ENCODE results near the gene RELN.

Gene RELN

GRCh38 chr7:103613655-103614642 is 375.5 kb downstream of the RELN start:
- peak; percentile 60 for DNase-seq

GRCh38 chr7:103609778-103610177 is 379.7 kb downstream of the RELN start:
- no peak for DNase-seq

DNA sequence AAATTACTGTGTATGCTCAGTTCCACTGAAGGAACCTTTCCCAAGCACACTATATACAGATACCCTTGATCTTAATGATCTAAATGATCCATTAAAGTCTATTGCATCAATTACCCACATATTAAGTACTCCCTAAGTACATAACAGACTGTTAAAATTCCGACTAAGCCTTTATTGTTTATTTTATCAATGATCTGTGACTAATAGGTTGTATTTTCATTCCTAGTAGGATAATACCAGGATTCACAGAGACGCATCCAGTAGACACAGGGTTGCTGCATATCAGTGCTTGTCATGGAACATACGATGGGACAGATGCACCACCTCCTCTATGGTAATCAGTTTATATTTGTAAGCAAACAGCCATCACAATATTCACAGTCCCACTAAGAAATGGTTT is 383.8 kb downstream of the RELN start:
- DNase-seq, result peak; percentile 37

GRCh38 chr7:103598326-103598905 is 391.0 kb downstream of the RELN start:
- no peak for DNase-seq

DNA sequence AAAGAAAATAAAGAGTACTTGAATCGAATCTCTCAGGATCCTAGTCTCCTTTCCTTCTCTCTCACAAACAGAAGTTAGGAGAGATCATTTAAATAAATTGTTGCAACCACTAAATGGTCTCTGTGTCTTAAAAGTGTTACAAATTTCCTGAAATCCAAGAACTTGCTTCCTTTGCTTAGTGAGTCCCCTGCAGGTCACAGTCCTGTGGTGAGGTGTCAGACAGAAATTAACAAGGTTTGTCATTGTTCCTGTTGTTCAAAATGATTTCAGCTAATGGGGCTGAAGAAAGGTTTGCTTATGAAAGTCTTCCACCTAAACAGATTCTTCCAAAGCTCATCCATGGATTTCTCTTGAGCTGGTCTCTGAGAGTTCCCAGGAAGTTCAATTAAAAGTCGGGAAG is 391.9 kb downstream of the RELN start:
- DNase-seq, result no peak

DNA sequence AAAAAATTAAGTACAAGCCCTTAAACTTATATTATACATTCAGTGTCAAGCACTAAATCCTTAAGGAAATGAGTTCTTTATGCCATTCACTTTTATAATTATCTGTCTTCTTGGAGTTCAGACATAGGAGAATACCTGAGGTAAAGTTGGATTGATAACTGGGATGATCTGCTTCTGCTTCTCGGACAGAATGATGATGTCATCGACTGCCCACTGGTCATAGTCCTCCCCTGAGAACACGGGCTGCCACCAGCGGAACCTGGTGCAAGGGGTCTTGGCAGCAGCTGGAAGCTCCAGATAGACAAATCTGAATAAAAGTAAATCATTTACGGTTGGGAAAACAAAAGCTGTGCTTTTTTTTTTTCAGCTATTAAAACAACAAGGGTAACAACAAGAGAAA is 395.3 kb downstream of the RELN start:
- no peak for DNase-seq

GRCh38 chr7:103593691-103594090 is 395.8 kb downstream of the RELN start:
- DNase-seq, result no peak

GRCh38 chr7:103592844-103593243 is 396.6 kb downstream of the RELN start:
- DNase-seq, result no peak

DNA sequence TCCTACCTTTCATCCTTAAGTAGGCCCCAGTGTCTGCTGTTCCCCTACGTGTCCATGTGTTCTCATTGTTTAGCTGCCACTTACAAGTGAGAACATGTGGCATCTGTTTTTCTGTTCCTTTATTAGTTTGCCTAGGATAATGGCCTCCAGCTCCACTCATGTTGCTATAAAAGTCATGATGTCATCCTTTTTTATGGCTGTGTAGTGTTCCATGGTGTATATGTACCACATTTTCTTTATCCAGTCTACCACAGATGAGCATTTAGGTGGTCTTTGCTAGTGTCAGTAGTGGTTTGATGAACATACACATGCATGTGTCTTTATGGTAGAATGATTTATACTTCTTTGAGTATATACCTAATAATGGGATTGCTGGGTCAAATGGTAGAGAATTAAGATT is 397.3 kb downstream of the RELN start:
- DNase-seq, result no peak

DNA sequence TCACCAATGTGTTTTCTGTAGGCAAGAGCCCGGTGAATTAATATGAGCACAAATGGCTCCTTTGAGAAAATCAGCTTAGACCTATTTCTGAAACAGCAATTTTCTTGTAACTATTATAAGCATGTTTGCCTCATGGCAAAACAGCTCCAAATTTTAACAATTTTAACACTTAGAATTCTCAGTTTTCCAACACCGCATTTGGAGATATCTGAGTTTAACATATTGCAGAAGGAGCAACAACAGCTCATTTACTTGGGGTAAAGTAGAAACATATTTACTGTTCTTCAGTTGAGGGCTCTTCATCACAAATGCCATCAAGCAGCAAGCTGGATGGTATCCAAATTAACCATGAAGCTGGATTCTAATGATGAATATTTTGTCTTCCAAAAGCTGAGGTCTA is 409.4 kb downstream of the RELN start:
- DNase-seq, result no peak

- DNase-seq, result no peak
Measured at GRCh38 chr7:103577059-103577458, 412.4 kb downstream of the RELN start.

- no peak for DNase-seq
Measured at GRCh38 chr7:103576641-103577040, 412.8 kb downstream of the RELN start.

DNA sequence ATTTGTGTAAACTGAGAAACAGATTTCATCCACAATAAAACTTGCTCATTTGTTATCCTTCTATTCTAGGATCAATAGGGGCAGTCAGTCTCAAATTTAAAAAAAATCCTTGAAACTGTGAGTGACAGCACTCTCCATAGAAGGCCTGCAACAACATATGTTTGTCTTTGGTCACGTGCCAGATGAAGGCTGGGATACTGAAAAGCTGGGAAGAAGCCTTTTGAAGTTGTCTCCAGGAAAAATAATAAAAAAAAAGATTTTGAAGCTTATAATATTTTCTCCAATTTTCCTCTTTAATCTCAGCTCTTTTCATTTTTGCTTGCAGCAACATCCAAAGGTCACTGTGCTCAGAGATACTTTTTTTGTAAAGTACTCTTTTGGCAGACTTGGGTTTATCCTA is 414.9 kb downstream of the RELN start:
- no peak for DNase-seq

GRCh38 chr7:103573479-103574058 is 415.9 kb downstream of the RELN start:
- DNase-seq, result peak; percentile 30

DNA sequence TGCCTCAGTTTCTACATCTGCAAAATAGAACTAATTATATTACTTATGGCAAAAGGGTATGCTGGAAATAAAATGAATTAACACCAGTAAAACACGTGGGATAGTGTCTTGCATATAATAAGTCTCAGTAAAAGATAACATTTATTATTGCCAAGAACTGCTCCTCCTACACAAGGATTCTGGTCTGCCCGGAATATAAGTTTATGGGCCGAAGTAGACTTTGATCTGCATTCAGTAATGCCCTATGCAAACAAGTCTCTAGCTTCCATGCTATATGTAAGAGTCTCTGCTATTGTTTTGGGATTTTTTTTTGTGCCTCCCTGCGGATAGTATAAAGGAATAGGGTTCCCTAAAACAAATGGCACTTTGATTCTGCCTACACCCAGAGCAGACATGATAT is 417.9 kb downstream of the RELN start:
- no peak for DNase-seq

GRCh38 chr7:103569621-103570305 is 419.7 kb downstream of the RELN start:
- no peak for DNase-seq

DNA sequence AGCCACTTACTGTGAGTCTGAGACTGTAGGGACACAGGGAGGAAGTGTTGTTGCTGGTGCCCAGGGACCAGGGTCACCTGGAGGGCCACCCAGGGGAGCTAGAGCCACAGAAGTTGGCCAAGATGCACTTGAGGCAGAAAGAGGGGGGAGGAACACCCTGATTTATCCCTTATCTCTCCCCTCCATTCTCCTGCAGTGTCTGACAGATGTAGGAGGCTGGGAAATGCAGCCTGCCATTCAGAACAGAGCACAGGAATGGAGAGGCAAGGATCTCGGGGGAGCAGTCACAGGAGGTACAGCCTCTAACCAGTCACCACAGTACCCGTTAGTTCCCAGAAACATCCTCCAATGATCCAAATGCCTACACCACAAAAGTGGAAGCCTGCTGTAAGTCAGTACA is 425.0 kb downstream of the RELN start:
- DNase-seq, result no peak

DNA sequence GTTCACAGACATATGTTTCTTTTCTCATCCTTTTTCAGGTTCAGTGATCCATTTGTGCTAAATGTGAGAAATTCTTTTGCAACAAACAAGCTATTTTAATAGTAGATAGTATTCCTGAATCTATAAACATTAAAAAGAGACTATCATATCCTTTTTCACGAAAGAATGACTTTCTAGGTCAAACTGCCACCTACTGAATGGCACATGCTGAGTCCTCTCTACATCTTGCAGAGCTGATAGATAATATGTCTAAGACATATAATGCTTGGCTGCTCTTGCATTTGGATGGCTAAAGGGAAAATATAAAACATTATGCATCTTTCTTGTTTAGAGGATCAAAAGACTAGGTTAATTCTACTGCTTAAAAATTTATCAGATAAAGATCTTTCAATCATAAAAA is 429.3 kb downstream of the RELN start:
- no peak for DNase-seq

- no peak for DNase-seq
Measured at GRCh38 chr7:103551016-103551415, 438.4 kb downstream of the RELN start.

GRCh38 chr7:103549786-103550185 is 439.7 kb downstream of the RELN start:
- no peak for DNase-seq

GRCh38 chr7:103547451-103548284 is 441.8 kb downstream of the RELN start:
- no peak for DNase-seq

DNA sequence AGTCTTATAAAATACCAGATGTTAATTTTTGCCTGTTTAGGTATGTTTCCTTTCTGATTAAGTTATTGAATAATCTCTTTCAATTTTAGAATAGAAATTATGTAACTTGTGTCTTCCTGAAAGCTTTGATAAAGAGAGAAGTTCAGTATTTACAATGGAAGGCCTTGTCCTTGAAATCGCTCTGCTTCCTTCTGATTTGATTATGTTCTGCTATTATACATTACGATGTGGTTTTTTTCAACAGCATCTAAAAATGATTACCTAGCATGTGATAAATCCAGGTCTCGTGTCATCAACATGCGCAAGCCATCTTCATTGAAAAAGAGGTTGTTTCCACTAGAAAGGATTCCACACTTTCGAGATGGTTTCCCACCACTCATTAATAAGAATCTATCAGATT is 447.0 kb downstream of the RELN start:
- no peak for DNase-seq

GRCh38 chr7:103541947-103542346 is 447.5 kb downstream of the RELN start:
- DNase-seq, result no peak
